ENCODE results near the gene CDKL4.
"Not testable (repeated sequence)": the region's sequence is repeated elsewhere in the genome, so short reads cannot be mapped to it uniquely, and the experiment has no call there.

The CDKL4 gene
- 0.21 to 2.0 (median 0.55) reads per million in 17 experiments for total RNA-seq

DNA sequence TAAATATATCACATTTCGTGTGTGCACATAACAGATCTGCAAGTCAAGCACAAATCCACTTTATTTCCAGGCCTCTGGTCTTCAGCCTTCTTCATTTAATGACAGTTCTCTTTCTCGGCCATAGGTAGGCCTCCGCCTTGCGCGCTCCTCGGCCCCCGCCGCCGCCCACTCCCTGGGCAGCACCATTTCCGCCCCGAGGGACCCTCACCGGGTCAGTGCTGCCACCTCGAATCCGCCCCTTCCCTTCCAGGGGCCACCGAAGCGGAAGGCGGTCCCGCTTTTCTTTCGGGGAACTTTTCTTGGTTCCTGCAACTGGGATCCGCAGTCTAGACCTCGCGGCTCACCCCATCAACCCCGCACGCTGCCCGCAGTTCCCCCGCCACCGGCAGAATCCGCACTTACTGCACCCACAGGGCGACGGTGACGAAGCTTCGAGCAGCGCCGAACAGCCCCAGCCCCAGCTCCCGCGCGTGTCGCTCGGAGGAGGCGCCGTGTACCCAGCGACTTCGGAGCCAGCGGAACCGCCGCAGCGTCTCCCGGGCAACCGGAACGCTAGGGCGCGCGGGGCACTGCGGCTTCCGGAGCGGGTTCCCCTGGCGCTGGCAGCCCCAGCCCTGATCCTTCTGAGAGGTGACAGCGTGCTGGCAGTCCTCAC is at the start of gene CDKL4:
TSS of gene CDKL4 (minus strand) at position 502 of the 655 bp plus-strand sequence.
- DNase-seq, result peak in 2 of 4 experiments; percentile 12 to 64

DNA sequence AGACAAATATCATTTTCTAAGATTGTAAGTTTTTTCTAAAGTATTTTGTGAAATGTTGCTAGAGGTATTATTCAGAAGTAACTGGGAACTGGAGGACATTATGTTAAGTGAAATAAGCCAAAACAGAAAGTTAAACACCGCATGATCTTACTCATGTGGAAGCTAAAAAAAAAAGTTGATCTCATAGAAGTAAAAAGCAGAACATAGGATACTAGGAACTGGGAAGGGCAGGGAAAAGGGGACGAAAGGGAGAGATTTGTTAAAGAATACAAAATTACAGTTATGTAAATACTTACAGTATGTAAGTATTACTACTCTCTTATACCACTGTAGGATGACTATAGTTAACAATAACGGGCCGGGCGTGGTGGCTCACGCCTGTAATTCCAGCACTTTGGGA is 46.7 kb upstream of the CDKL4 start:
- DNase-seq, result peak; percentile 5 to 70 (median 49)

DNA sequence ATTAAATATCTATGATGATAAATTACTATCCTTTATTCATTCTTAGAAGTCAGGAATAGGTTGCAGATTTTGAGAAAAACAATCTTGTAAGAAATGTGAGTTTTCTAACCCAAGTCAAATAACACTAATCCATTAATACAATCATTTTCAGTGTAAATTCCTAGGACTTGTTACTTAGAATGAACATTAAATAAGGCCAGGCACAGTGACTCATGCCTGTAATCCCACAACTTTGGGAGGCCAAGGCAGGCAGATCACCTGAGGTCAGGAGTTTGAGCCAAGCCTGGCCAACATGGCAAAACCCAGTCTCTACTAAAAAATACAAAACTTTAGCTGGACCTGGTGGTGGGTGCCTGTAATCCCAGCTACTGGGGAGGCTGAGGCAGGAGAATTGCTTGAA is 45.8 kb upstream of the CDKL4 start:
- DNase-seq, result no peak

DNA sequence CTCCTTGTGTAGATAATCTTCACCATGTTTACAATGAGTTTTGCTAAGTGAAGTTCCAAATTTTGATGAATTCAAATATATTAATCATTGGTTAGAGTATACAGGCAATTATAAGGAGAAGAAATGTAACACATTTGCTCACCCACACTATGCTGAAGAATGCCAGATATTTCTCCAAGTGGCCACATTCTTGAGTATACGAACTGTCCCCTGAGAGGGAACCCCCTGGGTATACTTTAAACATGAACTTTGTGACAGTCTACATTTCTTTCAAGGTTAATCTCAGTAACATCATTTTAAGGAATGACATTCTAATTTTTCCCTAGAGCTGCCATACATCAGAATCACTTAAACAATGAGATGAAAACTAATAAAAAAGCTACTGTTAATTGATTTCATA is 39.8 kb upstream of the CDKL4 start:
- DNase-seq, result no peak

DNA sequence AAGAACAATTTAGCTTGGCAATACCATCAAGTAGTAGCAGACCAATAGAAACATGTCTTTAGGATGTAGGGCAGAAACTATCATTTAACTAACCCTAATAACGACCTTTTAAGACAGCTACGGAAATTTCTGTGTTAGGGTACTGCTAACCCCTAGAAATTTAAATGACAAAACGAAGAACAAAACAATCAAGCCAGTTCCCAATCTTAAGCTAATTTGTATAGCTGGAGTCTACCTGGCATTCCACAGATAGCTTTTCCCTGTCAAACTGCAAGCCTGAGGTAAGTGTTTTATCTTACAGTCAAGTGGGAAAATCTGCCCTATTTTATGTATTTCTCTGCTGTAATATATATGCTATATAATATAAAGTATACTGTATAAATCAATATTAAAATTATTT is 37.6 kb upstream of the CDKL4 start:
- no peak for DNase-seq

DNA sequence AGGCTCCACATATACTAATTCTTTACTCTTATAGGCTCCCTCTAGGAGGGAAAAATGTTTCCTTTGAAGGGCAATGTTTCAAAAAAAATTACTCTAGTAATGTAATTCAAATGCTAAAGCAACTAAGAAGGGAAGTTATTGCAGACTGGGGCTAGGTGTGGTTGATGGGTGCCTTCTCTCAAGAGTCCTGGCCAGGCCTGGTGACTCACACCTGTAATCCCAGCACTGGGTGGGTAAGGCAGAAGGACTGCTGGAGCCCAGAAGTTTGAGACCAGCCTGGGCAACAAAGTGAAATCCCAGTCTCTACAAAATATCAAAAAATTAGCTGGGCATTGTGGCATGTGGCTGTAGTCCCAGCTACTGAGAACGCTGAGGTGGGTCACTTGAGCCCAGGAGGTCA is 31.2 kb upstream of the CDKL4 start:
- no peak for DNase-seq

DNA sequence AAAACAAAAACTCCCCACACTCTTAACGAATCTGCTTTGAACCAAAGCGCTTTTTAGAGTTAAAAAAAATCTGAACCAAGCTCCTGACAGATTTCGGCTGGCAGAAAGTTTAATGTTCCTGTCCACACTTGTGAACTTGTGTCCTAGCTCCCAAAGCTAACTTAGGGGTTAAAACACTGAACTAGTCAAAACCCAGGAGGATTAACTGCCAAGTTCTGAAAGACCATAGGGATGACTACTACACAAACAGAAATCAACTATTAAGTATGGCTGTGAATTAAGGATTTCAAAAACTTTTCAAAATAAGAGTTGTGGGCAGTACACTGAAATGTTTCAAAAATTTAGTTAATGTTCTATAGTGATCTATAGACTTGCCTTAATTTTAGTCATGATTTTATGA is 26.2 kb upstream of the CDKL4 start:
- DNase-seq, result no peak

DNA sequence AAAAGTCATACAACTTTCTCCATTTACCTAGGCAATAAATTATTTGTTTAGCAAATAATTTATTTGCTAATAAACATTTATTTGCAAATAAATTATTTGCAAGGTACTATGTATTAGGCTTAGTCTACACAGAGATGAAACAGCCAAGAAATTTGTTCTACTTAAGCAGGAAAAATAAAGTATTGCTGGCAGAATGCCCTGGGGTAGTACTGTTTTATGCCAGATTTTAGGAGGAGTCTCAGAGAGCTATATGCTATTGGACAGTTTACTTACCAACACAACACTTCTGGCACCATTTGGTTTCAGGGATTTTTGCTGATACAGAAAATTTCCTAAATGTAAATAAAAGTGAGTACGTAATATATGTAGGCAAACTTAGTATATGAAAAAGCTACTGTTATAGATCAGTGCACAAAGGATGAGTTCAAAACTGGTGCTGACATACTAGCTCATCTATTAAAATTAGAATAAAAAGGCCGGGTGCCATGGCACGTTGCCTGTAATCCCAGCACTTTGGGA is 23.2 kb upstream of the CDKL4 start:
- no peak for DNase-seq

DNA sequence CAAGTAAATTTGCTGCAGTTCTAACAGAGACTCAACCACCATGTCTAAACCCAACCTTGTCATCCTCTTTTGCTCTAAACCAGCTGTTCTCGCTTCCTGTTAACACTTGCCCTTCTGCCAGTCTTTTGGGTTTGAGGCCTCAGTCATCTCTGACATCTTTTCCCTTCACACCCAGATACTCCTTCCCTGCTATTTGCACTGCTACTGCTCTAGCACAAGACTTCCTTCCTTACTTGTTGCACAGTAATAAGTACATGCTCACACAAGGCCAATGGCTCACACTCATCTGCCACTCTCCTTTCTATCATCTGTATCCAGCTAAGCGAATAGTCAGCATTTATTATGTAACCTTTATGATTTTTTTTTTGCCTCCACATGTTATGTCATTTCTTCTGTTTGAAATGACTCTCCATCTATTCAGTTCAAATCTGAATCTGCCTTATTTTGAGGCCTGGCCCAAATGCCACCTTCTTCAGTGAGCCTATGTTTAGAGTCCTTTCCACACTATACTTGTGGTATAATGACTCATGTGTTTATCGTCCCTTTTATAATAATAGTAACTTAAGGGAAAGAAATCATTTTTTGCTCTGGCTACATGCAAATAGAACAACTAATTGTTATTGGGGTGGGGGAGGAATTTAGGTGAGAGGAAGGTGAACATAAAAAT is 22.5 kb upstream of the CDKL4 start:
- peak in 3 of 4 experiments; percentile 8 to 16 (median 12) for DNase-seq

DNA sequence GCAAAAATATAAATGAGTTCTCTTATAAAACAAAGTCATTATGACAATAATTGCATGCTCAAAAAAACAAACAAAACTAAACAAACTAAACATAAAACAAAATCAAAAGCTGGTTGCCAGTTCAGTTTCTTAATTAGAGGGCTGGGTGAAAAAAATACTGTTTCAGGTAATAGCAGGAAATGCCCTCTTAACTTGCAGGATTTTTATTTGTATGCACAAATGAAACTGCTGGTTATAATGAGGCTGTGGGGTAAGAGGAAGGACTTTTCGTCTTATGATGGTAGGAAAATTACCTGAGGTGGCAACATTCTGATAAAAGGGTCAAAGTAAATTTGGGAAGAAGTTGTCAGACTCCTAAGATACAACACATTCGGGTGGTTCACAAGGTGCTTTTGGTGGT is 21.5 kb upstream of the CDKL4 start:
- DNase-seq, result no peak

DNA sequence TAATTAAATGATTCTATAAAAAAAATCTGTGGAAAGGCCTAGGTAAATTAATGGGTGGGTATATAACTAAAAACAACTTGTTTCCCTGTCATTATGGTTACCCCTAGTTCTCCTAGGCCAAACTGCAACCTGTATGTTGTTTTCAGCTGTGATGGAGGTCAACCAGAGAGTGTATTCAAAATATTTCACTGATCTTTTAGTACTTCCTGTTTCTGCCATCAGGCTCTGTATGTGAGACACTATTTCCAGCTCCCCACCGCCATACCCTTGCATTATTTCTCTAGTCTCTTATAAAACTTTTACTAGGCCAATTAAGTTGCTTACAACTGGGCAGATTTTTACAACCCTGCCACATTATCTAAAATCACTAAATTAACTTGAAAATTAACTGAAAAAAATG is 21.0 kb upstream of the CDKL4 start:
- DNase-seq, result peak in 1 of 4 experiments; percentile 9

DNA sequence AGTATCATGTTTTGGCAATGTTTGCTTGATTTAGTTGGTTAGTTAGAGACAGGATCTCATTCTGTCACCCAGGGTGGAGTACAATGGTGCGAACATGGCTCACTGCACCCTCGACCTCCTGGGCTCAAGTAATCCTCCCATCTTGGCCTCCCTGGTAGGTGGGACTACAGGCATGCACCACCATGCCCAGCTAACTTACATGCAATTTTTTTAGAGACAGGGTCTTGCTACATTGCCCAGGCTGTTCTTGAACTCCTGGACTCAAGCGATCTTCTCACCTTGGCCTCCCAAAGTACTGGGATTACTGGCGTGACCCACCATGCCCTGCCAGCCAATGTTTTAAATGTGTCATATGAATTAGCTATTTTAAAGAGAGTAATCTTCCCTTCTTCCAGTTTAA is 16.3 kb upstream of the CDKL4 start:
- DNase-seq, result no peak

DNA sequence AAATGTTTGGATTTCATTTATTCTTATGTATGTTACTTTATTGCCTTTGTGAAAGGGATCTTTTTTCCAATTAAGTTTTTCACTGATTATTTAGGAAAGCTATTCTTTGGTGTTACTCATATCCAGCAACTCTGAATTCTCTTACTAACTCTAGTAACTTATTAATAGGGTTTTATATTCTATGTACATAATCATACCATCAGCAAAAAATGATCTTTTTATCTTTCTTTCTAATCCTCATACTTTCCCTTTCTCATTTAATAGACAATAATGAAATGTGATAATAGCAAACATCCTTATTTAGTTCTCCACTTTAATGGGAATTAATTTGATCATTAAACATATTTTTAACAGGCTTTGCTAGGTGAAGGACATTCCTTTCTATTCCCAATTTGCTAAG is 12.3 kb upstream of the CDKL4 start:
- no peak for DNase-seq

DNA sequence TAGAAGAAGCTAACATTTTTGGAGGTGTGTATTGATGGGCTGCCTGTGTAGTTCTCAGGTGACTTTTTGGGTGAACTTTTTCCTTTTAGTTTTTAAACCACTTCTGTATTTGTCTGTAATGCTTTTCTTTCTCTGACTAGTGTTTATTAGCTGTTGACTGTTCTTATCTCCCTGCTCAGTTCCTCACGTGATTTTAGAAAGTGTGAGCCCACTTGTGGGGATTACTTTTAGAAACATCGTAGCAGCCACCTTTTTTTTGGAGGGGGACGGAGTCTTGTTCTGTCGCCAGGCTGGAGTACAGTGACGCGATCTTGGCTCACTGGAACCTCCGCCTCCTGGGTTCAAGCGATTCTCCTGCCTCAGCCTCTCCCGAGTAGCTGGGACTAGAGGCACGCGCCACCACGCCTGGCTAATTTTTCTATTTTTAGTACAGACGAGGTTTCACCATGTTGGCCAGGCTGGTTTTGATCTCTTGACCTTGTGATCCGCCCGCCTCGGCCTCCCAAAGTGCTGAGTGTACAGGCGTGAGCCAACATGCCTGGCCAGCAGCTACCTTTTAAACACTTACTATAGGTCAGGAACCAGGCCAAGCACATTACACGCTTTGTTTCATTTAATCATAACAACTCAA is 9.2 kb upstream of the CDKL4 start:
- no peak for DNase-seq

DNA sequence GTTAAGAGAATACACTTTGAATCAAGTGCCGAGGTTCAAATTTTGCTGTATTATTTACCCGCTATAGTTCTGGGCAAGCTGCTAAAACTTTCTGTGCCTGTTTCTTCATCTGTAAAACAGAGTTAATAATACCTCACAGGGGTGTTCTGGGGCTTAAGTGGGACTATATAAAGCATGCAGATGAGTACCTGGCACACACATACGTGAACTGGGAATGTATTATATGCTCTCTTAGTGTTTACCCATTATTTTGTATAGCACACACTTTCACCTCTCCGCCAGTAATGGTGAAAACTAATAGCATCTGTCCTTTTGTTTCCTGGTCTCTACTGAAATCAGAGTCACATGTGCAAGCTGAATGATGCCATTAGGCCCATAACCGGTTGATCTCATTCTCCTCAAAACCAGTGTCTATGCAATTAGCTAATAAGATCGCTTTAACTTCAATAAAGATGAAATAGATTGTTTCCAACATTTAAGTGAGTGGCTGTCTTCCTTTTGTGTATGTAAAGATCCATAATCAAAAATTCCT is 3.8 kb upstream of the CDKL4 start:
- DNase-seq, result no peak

DNA sequence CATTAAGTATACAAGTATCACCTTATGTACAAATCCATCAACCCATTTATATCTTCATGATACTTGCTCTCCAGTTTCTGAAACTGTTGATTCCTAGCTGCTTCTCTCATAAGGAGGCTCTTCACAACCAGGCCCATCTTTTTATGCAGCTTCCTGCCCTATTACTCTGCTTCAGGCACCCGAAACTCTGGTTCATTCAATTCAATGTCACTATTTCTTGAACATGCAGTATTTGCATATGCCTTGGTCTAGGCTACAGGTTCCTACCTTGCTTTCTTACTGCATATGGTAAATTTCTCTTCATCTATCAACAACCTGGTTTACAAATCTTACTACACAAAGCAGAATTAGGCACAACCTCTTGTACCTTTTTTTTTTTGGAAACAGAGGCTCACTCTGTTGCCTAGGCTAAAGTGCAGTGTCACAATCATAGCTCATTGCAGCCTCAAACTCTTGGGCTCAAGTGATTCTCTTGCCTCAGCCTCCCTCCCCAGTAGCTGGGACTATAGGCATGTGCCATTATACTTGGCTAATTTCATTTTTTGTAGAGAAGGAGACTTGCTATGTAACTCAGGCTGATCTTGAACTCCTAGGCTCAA is 2.7 kb upstream of the CDKL4 start:
- no peak for DNase-seq

DNA sequence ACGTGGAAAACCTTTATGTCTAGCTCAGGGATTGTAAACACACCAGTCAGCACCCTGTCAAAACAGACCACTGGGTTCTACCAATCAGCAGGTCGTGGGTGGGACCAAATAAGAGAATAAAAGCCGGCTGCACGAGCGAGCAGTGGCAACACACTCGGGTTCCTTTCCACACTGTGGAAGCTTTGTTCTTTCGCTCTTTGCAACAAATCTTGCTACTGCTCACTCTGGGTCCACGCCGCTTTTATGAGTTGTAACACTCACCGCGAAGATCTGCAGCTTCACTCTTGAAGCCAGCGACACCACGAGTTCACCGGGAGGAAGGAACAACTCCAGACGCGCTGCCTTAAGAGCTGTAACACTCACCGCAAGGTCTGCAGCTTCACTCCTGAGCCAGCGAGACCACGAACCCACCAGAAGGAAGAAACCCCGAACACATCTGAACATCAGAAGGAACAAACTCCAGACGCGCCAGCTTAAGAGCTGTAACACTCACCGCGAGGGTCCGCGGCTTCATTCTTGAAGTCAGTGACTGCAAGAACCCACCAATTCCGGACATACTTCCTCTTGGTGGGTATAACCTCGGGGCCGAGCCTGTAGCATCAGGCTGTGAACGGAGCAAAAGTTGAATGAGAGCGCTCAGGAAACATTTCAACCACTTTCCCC is 1.3 kb upstream of the CDKL4 start:
- DNase-seq, result peak; percentile 8 to 56 (median 29)

DNA sequence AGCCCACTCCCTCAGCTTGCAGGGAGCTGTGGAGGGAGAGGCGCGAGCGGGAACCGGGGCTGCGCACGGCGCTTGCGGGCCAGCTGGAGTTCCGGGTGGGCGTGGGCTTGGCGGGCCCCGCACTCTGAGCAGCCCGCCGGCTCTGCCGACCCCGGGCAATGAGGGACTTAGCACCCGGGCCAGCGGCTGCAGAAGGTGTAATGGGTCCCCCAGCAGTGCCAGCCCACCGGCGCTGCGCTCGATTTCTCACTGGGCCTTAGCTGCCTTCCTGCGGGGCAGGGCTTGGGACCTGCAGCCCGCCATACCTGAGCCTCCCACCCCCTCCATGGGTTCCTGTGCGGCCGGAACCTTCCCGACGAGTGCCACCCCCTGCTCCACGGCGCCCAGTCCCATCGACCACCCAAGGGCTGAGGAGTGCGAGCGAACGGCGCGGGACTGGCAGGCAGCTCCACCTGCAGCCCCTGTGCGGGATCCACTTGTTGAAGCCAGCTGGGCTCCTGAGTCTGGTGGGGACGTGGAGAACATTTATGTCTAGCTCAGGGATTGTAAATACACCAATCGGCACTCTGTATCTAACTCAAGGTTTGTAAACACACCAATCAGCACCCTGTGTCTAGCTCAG is 582 bp upstream of the CDKL4 start:
- DNase-seq, result not testable (repeated sequence)

DNA sequence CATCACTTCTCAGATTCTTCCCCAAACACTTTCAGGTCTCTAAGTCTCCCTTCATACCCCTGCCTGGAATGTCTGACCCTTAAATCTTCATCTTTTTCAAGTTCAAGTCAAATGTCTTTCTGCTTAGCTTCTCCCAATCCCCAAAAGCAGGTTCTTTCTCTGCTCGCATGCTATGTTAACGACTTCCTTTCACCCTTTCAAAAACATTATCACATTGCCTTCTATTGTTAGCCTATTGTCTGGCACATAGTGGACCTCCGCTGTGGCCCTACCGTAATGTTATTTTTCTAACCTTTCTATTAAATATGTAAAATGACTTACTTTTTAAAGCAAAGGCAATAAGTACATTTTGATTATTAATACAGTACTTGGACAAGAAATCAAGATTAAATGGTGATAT is 2.2 kb downstream of the CDKL4 start:
- no peak for DNase-seq

DNA sequence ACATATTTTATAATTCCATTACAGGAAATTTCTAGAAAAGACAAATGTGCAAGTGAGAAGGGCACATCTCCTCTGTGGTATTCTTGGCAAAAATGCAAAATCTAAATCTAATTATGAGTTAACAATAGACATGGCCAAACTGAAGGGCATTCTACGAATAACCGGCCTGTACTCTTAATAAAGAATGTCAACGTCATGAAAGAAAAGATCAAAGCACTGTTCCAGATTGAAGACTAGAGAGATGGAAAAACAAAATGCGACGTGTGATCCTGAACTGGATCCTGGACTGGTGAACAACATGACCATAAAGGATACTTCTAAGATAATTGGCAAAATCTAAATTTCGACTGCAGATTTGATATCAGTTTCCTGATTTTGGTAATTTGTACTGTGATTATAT is 3.0 kb downstream of the CDKL4 start:
- DNase-seq, result no peak

DNA sequence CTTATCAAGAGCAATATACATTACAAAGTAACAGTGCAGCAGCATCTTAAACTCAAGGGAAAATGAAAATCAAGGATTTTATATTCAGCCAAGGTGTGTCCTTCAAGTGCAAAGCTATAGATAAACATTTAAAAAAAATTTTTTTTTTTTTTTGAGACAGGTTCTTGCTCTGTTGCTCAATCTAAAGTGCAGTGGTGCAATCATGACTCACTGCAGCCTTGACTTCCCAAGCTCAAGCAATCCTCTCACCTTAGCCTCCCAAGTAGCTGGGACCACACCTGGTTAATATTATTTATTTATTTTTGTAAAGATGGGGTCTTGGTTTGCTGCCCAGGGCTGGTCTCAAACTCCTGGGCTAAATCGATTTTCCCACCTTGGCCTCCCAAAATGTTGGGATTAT is 9.0 kb downstream of the CDKL4 start:
- DNase-seq, result peak in 1 of 4 experiments; percentile 15

DNA sequence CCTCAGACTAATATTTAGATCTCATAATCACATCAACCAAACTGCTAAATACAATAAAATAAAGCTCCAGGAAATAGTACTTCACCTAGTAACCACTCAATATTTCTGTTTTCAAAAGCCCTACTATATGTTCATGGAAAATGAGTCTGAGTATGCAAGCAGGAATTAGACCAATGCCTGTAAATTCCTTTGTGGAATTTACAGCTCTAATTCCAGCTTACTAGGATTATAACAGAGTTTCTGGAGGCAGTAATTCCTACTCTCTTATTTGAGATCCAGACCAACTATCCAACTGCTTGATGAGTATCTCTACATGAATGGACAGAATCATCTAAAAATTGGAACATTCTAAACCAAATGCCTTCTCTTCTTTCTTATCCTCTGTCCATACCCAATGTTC is 11.6 kb downstream of the CDKL4 start:
- DNase-seq, result no peak

Data from suppressor macrophage (primary cell).